Measurements from ENCODE around the gene SLC12A5.
"Not testable (repeated sequence)": the region's sequence is repeated elsewhere in the genome, so short reads cannot be mapped to it uniquely, and the experiment has no call there.

Gene SLC12A5

DNA sequence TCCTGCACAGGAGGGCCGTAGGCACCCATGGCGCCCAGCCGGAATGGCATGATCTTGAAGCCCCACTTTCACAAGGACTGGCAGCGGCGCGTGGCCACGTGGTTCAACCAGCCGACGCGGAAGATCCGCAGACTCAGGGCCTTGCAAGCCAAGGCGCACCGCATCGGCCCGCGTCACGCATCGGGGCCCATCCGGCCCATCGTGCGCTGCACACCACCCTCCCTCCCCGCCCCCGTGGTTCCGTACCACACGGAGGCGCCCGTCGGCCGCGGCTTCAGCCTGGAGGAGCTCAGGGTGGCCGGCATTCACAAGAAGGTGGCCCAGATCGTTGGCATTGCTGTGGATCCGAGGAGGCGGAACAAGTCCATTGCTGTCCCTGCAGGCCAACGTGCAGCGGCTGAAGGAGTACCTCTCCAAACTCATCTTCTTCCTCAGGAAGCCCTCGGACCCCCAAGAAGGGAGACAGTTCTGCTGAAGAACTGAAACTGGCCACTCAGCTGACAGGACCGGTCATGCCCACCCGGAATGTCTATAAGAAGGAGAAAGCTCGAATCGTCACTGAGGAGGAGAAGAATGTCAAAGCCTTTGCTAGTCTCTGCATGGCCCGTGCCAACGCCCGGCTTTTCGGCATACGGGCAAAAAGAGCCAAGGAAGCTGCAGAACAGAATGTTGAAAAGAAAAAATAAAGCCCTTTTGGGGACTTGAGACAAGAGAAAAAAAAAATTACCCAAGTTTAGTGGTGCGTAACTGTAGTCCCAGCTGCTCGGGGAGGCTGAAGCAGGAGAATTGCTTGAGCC, 70.7 kb downstream of the SLC12A5 start:
- TF ChIP-seq, protein P1, sequence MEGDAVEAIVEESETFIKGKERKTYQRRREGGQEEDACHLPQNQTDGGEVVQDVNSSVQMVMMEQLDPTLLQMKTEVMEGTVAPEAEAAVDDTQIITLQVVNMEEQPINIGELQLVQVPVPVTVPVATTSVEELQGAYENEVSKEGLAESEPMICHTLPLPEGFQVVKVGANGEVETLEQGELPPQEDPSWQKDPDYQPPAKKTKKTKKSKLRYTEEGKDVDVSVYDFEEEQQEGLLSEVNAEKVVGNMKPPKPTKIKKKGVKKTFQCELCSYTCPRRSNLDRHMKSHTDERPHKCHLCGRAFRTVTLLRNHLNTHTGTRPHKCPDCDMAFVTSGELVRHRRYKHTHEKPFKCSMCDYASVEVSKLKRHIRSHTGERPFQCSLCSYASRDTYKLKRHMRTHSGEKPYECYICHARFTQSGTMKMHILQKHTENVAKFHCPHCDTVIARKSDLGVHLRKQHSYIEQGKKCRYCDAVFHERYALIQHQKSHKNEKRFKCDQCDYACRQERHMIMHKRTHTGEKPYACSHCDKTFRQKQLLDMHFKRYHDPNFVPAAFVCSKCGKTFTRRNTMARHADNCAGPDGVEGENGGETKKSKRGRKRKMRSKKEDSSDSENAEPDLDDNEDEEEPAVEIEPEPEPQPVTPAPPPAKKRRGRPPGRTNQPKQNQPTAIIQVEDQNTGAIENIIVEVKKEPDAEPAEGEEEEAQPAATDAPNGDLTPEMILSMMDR (IDR thresholded peaks at IDR 0.05; ENCODE audit: insufficient read depth, missing control alignments) = no peak
- DNase-seq (ENCODE audit: insufficient read length, low spot score) (no peak), FAIRE-seq (no peak)

DNA sequence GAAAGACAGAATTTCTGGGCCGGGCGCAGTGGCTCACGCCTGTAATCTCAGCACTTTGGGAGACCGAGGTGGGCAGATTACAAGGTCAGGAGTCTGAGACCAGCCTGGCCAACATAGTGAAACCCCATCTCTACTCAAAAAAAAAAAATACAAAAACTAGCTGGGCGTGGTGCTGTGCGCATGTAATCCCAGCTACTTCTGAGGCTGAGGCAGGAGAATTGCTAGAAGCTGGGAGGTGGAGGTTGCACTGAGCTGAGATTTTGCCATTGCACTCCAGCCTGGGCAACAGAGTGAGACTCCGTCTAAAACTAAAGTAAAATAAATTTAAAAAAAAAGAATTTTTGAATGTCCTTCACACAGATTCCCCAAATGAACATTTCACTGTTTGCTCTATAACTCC, 71.4 kb downstream of the SLC12A5 start:
- FAIRE-seq; DNase-seq (ENCODE audit: insufficient read length, low spot score): not testable (repeated sequence)

DNA sequence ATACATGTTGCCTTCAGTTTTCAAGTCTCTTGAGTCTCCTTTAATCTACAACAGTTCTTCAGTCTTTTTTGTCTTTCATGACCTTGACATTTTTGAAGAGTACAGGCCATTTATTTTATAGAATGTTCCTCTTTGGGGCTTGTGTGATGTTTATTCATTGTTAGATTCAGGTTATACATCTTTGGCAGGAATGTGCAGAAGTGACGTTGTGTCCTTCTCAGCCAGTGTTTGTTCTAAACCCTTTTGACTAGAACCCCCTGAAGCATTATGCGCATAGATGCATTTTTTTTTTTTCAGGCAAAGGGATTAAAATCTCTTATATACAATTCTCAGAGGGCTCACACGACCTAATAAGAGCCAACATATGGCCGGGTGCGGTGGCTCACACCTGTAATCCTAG, 72.0 kb downstream of the SLC12A5 start:
- FAIRE-seq (no peak), DNase-seq (ENCODE audit: insufficient read length, low spot score) (no peak)
- TF ChIP-seq, protein P1 (IDR thresholded peaks at IDR 0.05; ENCODE audit: insufficient read depth, missing control alignments) = no peak

DNA sequence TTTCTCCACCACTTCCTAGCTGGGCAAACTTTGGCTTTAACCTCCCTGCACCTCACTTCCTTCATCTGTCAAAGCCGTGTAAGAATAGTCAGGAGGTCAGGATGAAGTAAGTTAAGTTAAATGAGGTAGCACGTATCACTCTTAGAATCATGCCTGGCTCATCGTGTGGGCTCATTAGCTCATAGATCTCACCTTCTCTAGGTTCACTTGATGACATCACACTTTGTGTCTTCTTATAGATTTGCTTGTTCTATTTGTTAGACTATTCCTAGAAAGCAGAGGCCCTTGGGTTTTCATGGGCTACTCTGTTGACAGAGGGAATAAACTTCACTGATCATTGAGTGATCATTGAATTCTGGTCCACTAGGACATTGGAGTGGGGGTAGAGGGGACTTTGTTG, 72.9 kb downstream of the SLC12A5 start:
- DNase-seq (ENCODE audit: insufficient read length, low spot score) (no peak), FAIRE-seq (no peak)
- TF ChIP-seq, protein P1 (IDR thresholded peaks at IDR 0.05; ENCODE audit: insufficient read depth, missing control alignments) = no peak

DNA sequence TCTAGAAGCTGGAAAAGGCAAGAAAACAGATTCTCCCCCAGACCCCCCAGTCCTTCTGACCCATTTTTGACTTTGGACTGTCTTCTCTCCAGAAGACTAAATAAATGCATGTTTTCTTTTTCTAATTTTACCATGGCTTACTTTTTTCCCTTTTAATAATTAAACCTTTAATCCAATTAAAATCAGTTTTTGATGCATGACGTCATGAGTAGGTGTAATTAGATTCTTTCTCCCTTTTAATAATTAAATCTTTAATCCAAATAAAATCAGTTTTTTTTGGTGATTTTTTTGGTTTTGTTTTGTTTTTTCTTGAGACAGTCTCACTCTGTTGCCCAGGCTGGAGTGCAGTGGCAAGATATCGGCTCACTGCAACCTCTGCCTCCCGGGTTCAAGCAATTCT, 73.9 kb downstream of the SLC12A5 start:
- FAIRE-seq (no peak), DNase-seq (ENCODE audit: insufficient read length, low spot score) (no peak)
- TF ChIP-seq, protein P1 (IDR thresholded peaks at IDR 0.05; ENCODE audit: insufficient read depth, missing control alignments) = no peak

DNA sequence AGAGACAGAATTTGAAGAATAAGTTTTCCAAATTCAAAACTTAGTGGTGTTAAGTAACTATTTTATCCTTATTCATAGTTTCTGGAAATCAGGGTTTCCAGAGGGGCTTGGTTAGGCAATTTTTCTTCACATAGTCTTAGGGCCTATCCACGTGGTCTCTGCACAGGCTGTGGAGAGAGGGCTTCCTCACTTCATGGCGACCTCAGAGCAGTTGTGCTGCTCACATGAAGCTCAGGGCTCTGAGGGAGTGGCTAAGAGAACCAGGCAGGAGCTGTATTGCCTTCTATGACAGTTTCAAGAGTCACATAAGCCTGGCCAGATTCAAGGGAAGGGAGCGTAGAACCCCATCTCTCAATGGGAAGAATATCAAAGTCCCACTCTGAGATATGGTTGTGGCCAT, 75.2 kb downstream of the SLC12A5 start:
- FAIRE-seq (no peak), DNase-seq (ENCODE audit: insufficient read length, low spot score) (no peak)
- TF ChIP-seq, protein P1 (IDR thresholded peaks at IDR 0.05; ENCODE audit: insufficient read depth, missing control alignments) = no peak

DNA sequence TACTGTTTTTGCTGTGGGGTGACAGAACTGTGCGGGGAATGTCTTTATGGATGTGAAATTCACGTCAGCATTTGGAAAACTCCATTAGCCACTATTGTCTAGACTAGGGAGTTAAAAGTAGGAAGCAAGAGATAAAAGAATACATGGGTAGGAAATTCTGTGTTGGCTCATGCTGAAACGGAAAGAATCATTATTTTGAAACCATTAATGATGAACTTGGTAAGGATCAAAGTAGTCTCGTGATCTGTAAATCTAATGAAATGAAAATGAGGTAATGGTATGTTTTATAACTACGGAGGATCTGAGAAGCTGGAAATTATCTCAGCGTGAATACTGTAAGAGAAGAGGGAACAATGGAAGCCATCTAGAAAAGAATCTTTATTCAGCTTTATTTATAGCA, 78.0 kb downstream of the SLC12A5 start:
- FAIRE-seq = no peak
- DNase-seq (ENCODE audit: insufficient read length, low spot score) = no peak
- TF ChIP-seq, protein P1 (IDR thresholded peaks at IDR 0.05; ENCODE audit: insufficient read depth, missing control alignments) = no peak

Data from D721Med (cell line).